HT-29 (cell line): ENCODE results near the gene TMEM63C. TPM values are rescaled to one million over a fixed set of nuclear protein-coding genes. Genes with fewer than 3 reads are reported as not detected.

Source experiments
- DNase-seq: peaks from one replicate; pipeline ENCODE4 v3.0.0-alpha.2; 2015; ENCODE audit warnings: low spot score
- total RNA-seq: library from RNA; depleted of rRNA; stranded (reverse); fragments of >200 nt; shearing (Covaris generic); gene quantifications from 2 replicates; pipeline ENCODE4 v1.2.3, GENCODE V29; 2014

The TMEM63C gene
- total RNA-seq, 1 experiment from 2014 or later, result 3.1 TPM

DNA sequence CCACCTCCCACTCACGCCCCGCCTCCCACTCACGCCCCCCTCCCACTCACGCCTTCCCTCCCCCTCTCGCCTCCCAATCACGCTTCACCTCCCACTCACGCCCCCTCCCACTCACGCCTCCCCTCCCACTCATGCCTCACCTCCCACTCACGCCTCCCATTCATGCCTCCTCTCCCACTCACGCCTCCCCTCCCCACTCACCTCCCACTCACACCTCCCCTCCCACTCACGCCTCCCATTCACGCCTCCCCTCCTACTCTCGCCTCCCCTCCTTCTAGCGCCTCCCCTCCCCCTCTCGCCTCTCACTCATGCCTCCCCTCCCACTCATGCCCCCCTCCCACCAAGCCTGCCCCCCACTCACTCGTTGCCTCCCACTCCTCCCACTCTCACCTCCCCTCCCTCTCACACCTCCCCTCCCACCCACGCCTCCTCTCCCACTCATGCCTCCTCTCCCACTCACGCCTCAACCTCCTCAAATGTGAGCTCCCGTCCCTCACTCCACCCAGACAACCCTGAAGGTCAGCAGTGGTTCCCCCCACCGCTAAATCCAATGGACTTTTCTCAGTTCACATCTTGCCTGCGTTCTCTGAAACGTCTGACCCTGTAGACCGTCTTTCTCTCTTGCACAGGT is 39.8 kb downstream of the TMEM63C start:
- no peak for DNase-seq

GRCh38 chr14:77222546-77223225 is 41.1 kb downstream of the TMEM63C start:
- no peak for DNase-seq

DNA sequence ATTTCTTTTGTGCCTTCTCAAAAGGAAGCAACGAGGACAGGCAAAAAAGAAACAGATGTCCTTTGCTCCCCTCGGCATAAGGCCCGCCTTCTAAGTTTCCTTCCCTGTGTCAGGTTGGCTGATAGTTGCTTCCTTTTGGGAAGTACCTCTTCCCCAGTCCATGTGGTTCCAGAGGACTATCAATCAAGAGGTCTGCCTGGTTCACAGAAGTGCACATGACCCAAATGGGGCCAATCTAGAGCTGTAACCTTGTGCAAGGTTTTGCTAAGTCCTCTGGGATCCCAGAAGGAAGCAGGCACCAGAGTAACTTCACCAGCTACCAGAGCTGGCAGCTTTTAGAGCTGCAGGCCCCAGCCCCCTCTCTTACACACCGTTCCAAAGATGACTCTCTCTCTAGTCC is 42.6 kb downstream of the TMEM63C start:
- DNase-seq, result no peak

DNA sequence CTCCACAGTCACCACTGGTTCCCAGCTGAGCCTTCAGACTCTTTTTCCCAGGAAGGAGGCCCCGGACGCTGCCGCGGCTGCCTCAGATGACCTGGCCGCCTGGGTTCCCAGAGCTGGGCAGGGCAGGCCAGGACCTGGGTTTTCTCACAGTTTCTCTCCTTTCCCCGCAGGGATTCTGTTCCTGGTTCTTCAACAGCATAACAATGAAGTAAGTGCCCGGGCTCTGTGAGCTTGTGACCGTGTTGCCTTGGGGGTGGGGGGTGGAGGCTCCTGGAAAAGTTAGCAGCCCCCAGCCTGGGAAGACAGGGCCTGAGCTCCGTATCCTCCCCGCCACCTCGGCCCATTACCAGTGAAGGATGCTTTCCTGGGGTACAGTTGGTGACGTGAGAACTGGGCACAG is 43.7 kb downstream of the TMEM63C start:
- DNase-seq, result no peak

DNA sequence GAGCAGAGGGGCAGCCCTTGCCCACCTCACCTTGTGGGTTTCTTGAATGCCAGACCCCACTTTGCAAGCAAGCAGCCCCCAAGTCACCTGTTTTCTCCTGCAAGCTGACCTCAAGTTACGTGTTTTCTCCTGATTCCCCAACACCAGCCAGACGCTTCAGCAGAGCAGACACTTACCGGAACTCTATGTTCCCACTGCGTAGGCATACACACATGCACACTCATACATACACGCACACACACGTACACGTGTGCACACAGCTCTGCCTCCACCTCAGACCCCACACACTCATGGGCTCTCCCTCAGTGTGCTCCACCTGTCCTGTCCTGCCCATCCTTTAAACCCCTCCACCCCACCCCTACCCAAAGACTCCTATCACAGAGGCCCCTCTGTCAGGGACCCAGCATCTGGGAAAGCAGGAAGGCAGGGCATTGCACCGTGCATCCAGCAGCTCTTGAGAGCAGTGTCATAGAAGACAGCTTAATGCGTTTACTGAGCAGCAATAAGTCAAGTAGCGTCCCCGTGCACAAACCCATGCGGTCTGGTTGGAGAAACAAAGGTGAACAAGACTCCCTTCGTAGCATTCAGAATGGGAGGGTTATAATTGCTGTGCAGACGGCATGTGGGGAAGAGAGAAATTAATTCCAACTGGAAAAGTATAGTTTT is 44.4 kb downstream of the TMEM63C start:
- DNase-seq, result no peak

GRCh38 chr14:77228056-77228455 is 46.5 kb downstream of the TMEM63C start:
- no peak for DNase-seq

DNA sequence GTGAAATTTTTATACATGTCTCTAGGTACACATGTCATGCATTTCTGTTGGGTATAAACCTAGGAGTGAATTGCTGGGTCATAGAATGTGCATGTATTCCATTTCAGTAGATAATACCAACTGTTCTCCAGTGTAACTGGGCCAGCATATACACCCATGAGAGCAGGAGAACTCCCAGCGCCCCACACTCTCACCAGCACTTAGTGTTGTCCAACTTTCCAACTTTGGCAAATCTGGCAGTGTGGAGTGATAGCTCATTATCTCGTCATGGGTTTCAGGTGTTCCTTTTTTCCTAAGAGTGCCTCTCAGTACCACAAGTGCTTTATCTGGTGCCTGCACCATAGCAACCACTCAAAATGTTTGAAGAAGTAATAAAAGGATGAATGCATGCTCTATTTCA is 49.3 kb downstream of the TMEM63C start:
- no peak for DNase-seq

- no peak for DNase-seq
Measured at GRCh38 chr14:77231721-77232120, 50.1 kb downstream of the TMEM63C start.

DNA sequence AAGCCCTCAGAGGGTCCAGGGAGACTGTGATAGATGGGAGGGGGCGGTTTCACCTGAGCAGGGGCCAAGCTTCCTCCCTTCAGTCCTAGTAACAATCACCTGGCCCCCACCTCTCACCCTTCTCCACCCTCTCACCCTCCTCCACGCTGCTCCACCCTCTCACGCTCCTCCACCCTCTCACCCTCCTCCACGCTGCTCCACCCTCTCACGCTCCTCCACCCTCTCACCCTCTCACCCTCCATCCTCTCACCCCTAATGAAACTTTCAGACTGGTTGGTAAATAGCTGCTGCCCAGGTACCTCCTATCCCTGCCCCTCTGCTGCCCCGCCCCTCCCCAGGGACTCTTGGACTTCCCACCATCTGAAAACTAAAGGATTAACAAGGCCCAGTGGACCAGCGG is 55.2 kb downstream of the TMEM63C start:
- no peak for DNase-seq

DNA sequence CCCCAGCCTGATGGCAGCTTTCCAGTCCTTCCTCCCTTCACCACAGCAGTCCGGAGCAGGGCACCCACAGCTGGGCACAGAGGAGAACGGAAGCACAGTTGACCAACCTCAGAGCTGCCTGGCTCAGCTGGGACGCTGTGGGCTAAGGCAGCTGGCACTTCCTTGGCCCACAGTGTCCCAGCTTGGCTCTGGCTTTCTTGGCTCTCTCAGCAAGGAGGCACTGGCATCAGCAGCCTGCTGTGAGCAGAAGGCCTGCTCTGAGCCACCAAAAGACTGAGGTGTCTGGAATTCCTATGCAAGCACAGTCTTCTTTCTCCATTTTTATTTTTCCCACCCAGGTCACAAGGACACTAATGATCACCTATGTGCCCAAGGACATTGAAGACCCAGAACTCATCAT is 56.8 kb downstream of the TMEM63C start:
- no peak for DNase-seq

DNA sequence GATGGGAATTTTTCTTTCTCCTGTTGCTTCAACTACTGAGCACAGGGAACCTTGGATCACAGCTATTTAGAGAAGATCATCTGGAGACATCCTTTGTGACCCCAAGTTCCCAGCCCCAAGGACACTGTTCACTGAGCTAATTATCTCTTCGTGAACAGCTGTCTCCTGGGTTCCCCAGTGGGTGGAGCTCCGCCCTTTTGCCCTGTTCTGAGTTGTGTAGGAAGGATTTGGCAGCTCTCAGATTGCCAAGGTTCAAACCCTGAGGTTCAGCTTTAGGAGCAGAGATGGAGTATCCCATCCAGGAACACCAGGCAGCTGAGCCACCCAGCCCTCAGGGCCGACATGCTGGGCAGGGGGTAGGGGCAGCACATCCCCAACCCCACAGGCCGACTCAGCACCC is 57.4 kb downstream of the TMEM63C start:
- no peak for DNase-seq

GRCh38 chr14:77239412-77239811 is 57.8 kb downstream of the TMEM63C start:
- no peak for DNase-seq

DNA sequence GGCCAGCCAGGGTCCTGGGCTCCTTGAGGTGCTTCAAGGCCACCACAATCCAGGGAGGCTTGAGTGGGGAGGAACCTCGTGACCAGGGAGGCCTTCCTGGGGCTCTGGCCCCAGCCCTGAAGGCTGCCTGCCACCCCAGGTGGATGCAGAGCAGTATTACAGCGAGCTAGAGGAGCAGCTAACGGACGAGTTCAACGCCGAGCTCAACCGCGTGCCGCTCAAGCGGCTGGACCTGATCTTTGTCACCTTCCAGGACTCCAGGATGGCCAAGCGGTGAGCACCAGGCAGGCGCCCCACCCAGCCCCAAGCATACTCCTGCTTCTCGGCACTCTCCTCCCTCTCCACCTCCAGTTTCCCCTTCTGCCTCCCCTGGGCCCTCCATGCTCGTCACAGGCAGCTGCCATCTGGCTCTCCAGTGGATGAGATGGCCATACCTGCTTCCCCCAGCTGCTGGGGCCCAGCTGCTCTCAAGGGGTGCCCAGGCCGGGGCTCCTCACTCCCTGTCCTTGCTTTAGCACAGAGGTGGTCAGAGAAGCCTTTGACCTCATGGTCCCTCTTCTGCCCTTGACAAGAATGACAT is 58.8 kb downstream of the TMEM63C start:
- DNase-seq, result no peak

- DNase-seq, result no peak
Measured at GRCh38 chr14:77241955-77242354, 60.4 kb downstream of the TMEM63C start.

DNA sequence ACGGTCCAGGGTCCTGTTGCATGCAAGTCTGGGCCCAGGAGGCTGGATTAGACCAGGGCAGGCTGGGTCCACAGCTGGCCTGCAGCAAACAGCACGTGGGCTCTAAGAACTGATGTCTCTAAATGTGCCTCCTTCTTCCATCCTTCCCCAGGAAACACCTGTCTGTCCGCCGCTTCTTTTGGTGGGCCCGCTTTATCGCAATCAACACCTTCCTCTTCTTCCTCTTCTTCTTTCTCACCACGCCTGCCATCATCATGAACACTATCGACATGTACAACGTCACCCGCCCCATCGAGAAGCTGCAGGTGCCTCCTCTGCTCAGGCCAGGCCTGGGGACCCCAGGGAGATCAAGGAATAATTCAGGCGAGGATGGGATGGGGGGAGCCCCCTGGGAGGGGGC is 61.2 kb downstream of the TMEM63C start:
- no peak for DNase-seq

DNA sequence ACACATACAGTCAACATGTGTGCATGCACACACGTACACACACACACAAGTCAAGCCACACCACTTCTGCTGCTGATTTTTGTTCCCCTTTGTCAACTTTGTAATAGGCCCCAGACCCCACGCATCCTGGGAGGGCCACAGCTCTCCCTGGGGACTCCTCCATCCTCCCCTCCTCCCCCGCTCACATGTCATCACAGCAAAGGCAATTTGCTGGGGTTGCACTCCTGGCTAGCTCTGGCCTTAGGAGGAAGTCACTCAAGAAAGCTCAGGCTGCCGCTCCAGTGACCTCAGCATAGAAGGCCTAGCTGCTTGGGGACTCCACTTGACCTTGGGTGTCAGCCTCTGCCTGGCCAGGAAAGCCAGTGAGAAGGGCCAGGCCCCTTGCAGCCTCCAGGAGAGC is 62.3 kb downstream of the TMEM63C start:
- no peak for DNase-seq

DNA sequence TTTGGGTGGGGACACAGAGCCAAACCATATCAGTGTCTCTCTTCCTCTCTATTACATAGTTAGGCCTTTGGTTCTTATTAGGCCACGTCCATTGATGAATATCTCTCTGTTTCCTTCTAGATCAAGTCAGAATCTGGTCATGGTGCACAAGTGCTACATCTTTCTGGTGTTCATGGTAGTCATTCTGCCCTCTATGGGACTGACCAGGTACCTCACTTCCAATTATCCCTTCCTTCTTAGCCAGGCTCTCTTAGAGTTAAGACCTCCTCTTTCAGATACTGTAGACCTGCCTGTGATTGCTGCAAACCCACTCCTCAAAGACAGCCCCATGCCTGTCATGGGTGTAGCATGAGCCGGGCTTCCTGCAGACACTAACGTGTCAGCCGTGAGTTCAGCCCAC is 64.2 kb downstream of the TMEM63C start:
- DNase-seq, result no peak

GRCh38 chr14:77246784-77247183 is 65.2 kb downstream of the TMEM63C start:
- DNase-seq, result no peak

- no peak for DNase-seq
Measured at GRCh38 chr14:77248666-77249065, 67.1 kb downstream of the TMEM63C start.

GRCh38 chr14:77249286-77249685 is 67.7 kb downstream of the TMEM63C start:
- DNase-seq, result no peak

DNA sequence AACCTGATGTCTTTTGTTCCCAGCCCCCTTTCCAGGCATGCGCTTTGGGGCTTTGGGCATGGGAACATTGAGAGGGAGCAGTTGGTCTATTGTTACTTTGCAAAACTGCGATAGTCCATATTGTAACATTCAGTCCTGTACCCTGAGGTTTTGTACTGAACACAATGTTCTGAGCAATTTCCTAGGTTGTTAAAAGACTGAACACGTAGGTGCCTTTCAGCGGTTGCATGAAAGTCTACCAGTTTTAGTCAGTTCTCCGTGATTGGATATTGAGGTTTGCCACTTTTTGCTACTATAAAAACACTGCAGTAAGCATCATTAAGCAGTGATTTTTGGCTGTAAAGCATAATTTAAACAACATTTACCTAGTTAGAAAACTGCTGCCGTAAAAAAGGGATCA is 69.3 kb downstream of the TMEM63C start:
- DNase-seq, result no peak

GRCh38 chr14:77251870-77252269 is 70.3 kb downstream of the TMEM63C start:
- no peak for DNase-seq
